H9 (cell line): ENCODE data around the gene H6PD. TPM values are rescaled to one million over a fixed set of nuclear protein-coding genes. Genes with fewer than 3 reads are reported as not detected.

Source experiments
- DNase-seq: peaks from one replicate; pipeline ENCODE4 v3.0.0-alpha.2; 2017
- H2AFZ ChIP-seq: one replicate; pipeline ENCODE4 v1.6.1; 2013; ENCODE audit warnings: mild to moderate bottlenecking, low read length, control low read depth, moderate library complexity
- H2AK5ac ChIP-seq: 2 replicates; pipeline ENCODE4 v1.6.1; 2013; ENCODE audit warnings: low read length, control low read depth, mixed read lengths; ENCODE audit not compliant: insufficient read length
- H2BK120ac ChIP-seq: one replicate; pipeline ENCODE4 v1.6.1; 2013; ENCODE audit warnings: low read depth, mild to moderate bottlenecking, low read length, control low read depth, inconsistent platforms; ENCODE audit not compliant: poor library complexity, severe bottlenecking
- H2BK12ac ChIP-seq: 2 replicates; pipeline ENCODE4 v1.6.1; 2013; ENCODE audit warnings: low read length, control low read depth, mixed read lengths, low read depth; ENCODE audit not compliant: insufficient read length
- H2BK15ac ChIP-seq: 2 replicates; pipeline ENCODE4 v1.6.1; 2013; ENCODE audit warnings: low read depth, low read length, control low read depth
- H2BK20ac ChIP-seq: one replicate; pipeline ENCODE4 v1.6.1; 2013; ENCODE audit warnings: low read depth, mild to moderate bottlenecking, low read length, control low read depth, inconsistent platforms; ENCODE audit not compliant: poor library complexity, severe bottlenecking
- H2BK5ac ChIP-seq: 2 replicates; pipeline ENCODE4 v1.6.1; 2013; ENCODE audit warnings: low read length, control low read depth, mixed read lengths; ENCODE audit not compliant: insufficient read length
- H3K14ac ChIP-seq: 2 replicates; pipeline ENCODE4 v1.6.1; 2013; ENCODE audit warnings: low read length, control low read depth; ENCODE audit not compliant: insufficient read depth
- H3K18ac ChIP-seq: 2 replicates; pipeline ENCODE4 v1.6.1; 2013; ENCODE audit warnings: low read depth, mild to moderate bottlenecking, mixed read lengths, low read length, control low read depth; ENCODE audit not compliant: insufficient read length
- H3K23ac ChIP-seq: 2 replicates; pipeline ENCODE4 v1.6.1; 2013; ENCODE audit warnings: low read length, control low read depth, mixed read lengths, low read depth; ENCODE audit not compliant: insufficient read length
- H3K23me2 ChIP-seq: 2 replicates; pipeline ENCODE4 v1.6.1; 2013; ENCODE audit warnings: low read depth, mild to moderate bottlenecking, mixed read lengths, low read length, control low read depth; ENCODE audit not compliant: insufficient read length, poor library complexity, severe bottlenecking
- H3K27ac ChIP-seq: 2 replicates; pipeline ENCODE4 v1.5.1; 2013; ENCODE audit warnings: low read length, control low read depth, mixed read lengths, low read depth; ENCODE audit not compliant: insufficient read length
- H3K27me3 ChIP-seq: 2 replicates; pipeline ENCODE4 v1.6.1; 2013; ENCODE audit warnings: low read length, control low read depth, inconsistent platforms; ENCODE audit not compliant: insufficient read depth
- H3K4ac ChIP-seq: 2 replicates; pipeline ENCODE4 v1.6.1; 2013; ENCODE audit warnings: low read depth, mild to moderate bottlenecking, control low read depth, inconsistent platforms, low read length, moderate library complexity
- H3K4me1 ChIP-seq: 2 replicates; pipeline ENCODE4 v1.6.1; 2013; ENCODE audit warnings: low read length, control low read depth, inconsistent platforms; ENCODE audit not compliant: insufficient read depth
- H3K4me2 ChIP-seq: 2 replicates; pipeline ENCODE4 v1.6.1; 2013; ENCODE audit warnings: low read length, control low read depth, mixed read lengths; ENCODE audit not compliant: insufficient read length, insufficient read depth
- H3K56ac ChIP-seq: 2 replicates; pipeline ENCODE4 v1.6.1; 2013; ENCODE audit warnings: low read depth, mild to moderate bottlenecking, mixed read lengths, low read length, control low read depth; ENCODE audit not compliant: insufficient read length
- H3K79me1 ChIP-seq: 2 replicates; pipeline ENCODE4 v1.6.1; 2013; ENCODE audit warnings: low read depth, mild to moderate bottlenecking, moderate library complexity, low read length, control low read depth, inconsistent platforms; ENCODE audit not compliant: insufficient read depth, poor library complexity, severe bottlenecking
- H3K79me2 ChIP-seq: 2 replicates; pipeline ENCODE4 v1.6.1; 2013; ENCODE audit warnings: low read length, control low read depth, inconsistent platforms; ENCODE audit not compliant: insufficient read depth
- H3K9ac ChIP-seq: 2 replicates; pipeline ENCODE4 v1.6.1; 2013; ENCODE audit warnings: low read length, control low read depth, mixed read lengths; ENCODE audit not compliant: insufficient read length; ENCODE audit errors: extremely low read depth
- H3K9me3 ChIP-seq: one replicate; pipeline ENCODE4 v1.6.1; 2013; ENCODE audit warnings: low read depth, low read length, inconsistent platforms; ENCODE audit not compliant: control insufficient read depth
- H3T11ph ChIP-seq: one replicate; pipeline ENCODE4 v1.6.1; 2013; ENCODE audit warnings: mild to moderate bottlenecking, low read length, control low read depth, inconsistent platforms
- H4K20me1 ChIP-seq: one replicate; pipeline ENCODE4 v1.6.1; 2013; ENCODE audit not compliant: control insufficient read depth, insufficient read length, insufficient read depth
- H4K5ac ChIP-seq: 2 replicates; pipeline ENCODE4 v1.6.1; 2013; ENCODE audit warnings: low read depth, mild to moderate bottlenecking, mixed read lengths, low read length, control low read depth; ENCODE audit not compliant: insufficient read length
- H4K8ac ChIP-seq: replicated peaks from 2 replicates; pipeline ENCODE4 v1.6.1; 2013; ENCODE audit warnings: low read length, control low read depth, mixed read lengths, low read depth; ENCODE audit not compliant: insufficient read length
- H4K91ac ChIP-seq: 2 replicates; pipeline ENCODE4 v1.6.1; 2013; ENCODE audit warnings: low read depth, mild to moderate bottlenecking, moderate library complexity, mixed read lengths, low read length, control low read depth; ENCODE audit not compliant: insufficient read length
- H3K27ac Mint-ChIP-seq, 3 experiments: 2 replicates in 2 of 3; 3 replicates in 1 of 3; pipeline ENCODE4 v1.8.0; 2020 to 2021; ENCODE audit warnings: mixed read lengths in 3 of 3, mild to moderate bottlenecking in 1 of 3, moderate library complexity in 1 of 3
- H3K27me3 Mint-ChIP-seq: 2 replicates; pipeline ENCODE4 v1.8.0; 2021; ENCODE audit warnings: low read depth, mild to moderate bottlenecking, moderate library complexity, mixed read lengths
- H3K36me3 Mint-ChIP-seq, 3 experiments: 2 replicates in 2 of 3; 3 replicates in 1 of 3; pipeline ENCODE4 v1.8.0; 2020 to 2021; ENCODE audit warnings: low read depth in 3 of 3, mixed read lengths in 3 of 3; ENCODE audit not compliant: insufficient read depth in 1 of 3
- H3K4me1 Mint-ChIP-seq, 2 experiments: 2 replicates each; pipeline ENCODE4 v1.8.0; 2020; ENCODE audit warnings: mixed read lengths in 2 of 2
- H3K4me3 Mint-ChIP-seq, 2 experiments: 2 replicates in 1 of 2; 3 replicates in 1 of 2; pipeline ENCODE4 v1.8.0; 2020 to 2021; ENCODE audit warnings: mild to moderate bottlenecking in 2 of 2, mixed read lengths in 2 of 2, moderate library complexity in 1 of 2
- H3K9me3 Mint-ChIP-seq, 2 experiments: 2 replicates in 1 of 2; 3 replicates in 1 of 2; pipeline ENCODE4 v1.8.0; 2020; ENCODE audit warnings: mild to moderate bottlenecking in 2 of 2, mixed read lengths in 2 of 2, moderate library complexity in 1 of 2
- CTCF ChIP-seq: fragments of 200-600 bp; sonication (generic); conservative IDR thresholded peaks from 3 replicates; pipeline ENCODE4 v1.8.0; 2021; ENCODE audit warnings: antibody characterized with exemption, mild to moderate bottlenecking
- WGBS: extraction: QIAGEN DNeasy Blood & Tissue Kit; methylation state at CpG from one replicate; pipeline ENCODE4 v1.1.7; 2013; ENCODE audit warnings: missing lambda C conversion rate, low lambda C conversion rate, mixed read lengths; ENCODE audit not compliant: insufficient read length; ENCODE audit errors: extremely low coverage; 5-methylcytosine and 5-hydroxymethylcytosine counted together
- total RNA-seq: library from RNA; stranded (reverse); gene quantifications from 2 replicates; pipeline ENCODE4 v1.2.1, GENCODE V29; 2021

The H6PD gene
- total RNA-seq, 1 experiment from 2014 or later, result 7.9 TPM

GRCh38 chr1:9245661-9246060 is 11.1 kb downstream of the H6PD start:
- H4K5ac ChIP-seq, result no peak overlapping the region
- H3K79me2 ChIP-seq, result no peaks in the 10 kb centered on the region
- H2AFZ ChIP-seq, result no peak overlapping the region
- no peaks in the 10 kb centered on the region for H4K20me1 ChIP-seq
- Mint-ChIP-seq H3K4me3 (no peak overlapping the region), H3K27ac (peak overlapping the region in 1 of 3 experiments; percentile 59; a peak in 1 of 7 replicates), H3K36me3 (no peaks in the 10 kb centered on the region; a peak in 1 of 7 replicates), H3K27me3 (no peaks in the 10 kb centered on the region), H3K4me1 (peaks cover 21 to 39% of the 10 kb centered on the region in 2 experiments), H3K9me3 (no peaks in the 10 kb centered on the region)
- no peak overlapping the region for H4K8ac ChIP-seq
- no peak overlapping the region for H2BK120ac ChIP-seq
- H3K23ac ChIP-seq, result no peak overlapping the region
- H2AK5ac ChIP-seq, result no peak overlapping the region
- no peak overlapping the region for H3K18ac ChIP-seq
- no peak overlapping the region for H3K4ac ChIP-seq
- no peak for TF ChIP-seq CTCF
- no peaks in the 10 kb centered on the region for H3K27me3 ChIP-seq
- H3K9ac ChIP-seq, result no peak overlapping the region
- no peak overlapping the region for H2BK5ac ChIP-seq
- no CpG with 5 or more reads among the region's 9 CpGs for WGBS
- no peak overlapping the region for H3T11ph ChIP-seq
- no peak overlapping the region for H3K56ac ChIP-seq
- H2BK20ac ChIP-seq, result no peak overlapping the region
- H2BK12ac ChIP-seq, result no peak overlapping the region
- no peak overlapping the region for H3K27ac ChIP-seq
- no peak overlapping the region for H3K4me2 ChIP-seq
- no peak overlapping the region for H4K91ac ChIP-seq
- H3K4me1 ChIP-seq, result peaks cover 4% of the 10 kb centered on the region
- no peaks in the 10 kb centered on the region for H3K79me1 ChIP-seq
- H3K9me3 ChIP-seq, result no peaks in the 10 kb centered on the region
- no peak overlapping the region for H2BK15ac ChIP-seq
- H3K14ac ChIP-seq, result no peak overlapping the region
- DNase-seq, result no peak
- no peaks in the 10 kb centered on the region for H3K23me2 ChIP-seq
